Activated naive CD8-positive, alpha-beta T cell treated with anti-CD3 and anti-CD28 coated beads, Interleukin-2, amount 50 U/mL, for 16 hours (primary cell): ENCODE data around the gene RAD51B.

Experiments
- DNase-seq: peaks from one replicate; pipeline ENCODE4 v3.0.0-alpha.2; 2020; ENCODE audit warnings: low read depth, low spot score

Gene RAD51B

GRCh38 chr14:68458840-68459469 lies 639.4 kb downstream of the RAD51B start:
- no peak for DNase-seq

- DNase-seq: no peak
Measured at GRCh38 chr14:68459480-68460136, 640.0 kb downstream of the RAD51B start.

GRCh38 chr14:68460541-68460940 lies 641.0 kb downstream of the RAD51B start:
- DNase-seq: no peak

GRCh38 chr14:68461086-68461485 lies 641.5 kb downstream of the RAD51B start:
- DNase-seq: no peak

- DNase-seq: no peak
Measured at GRCh38 chr14:68462683-68463082, 643.1 kb downstream of the RAD51B start.

- no peak for DNase-seq
Measured at GRCh38 chr14:68463299-68463698, 643.7 kb downstream of the RAD51B start.

- no peak for DNase-seq
Measured at GRCh38 chr14:68463705-68464374, 644.3 kb downstream of the RAD51B start.

- no peak for DNase-seq
Measured at GRCh38 chr14:68464711-68465110, 645.1 kb downstream of the RAD51B start.

GRCh38 chr14:68466491-68466977 lies 647.0 kb downstream of the RAD51B start:
- DNase-seq: no peak

GRCh38 chr14:68467425-68467824 lies 647.8 kb downstream of the RAD51B start:
- no peak for DNase-seq

GRCh38 chr14:68468437-68469207 lies 649.0 kb downstream of the RAD51B start:
- DNase-seq: no peak

GRCh38 chr14:68469208-68469713 lies 649.7 kb downstream of the RAD51B start:
- no peak for DNase-seq

- DNase-seq: no peak
Measured at GRCh38 chr14:68470361-68470760, 650.8 kb downstream of the RAD51B start.

GRCh38 chr14:68471029-68471963 lies 651.7 kb downstream of the RAD51B start:
- no peak for DNase-seq

- no peak for DNase-seq
Measured at GRCh38 chr14:68471964-68472508, 652.5 kb downstream of the RAD51B start.

GRCh38 chr14:68473069-68473468 lies 653.5 kb downstream of the RAD51B start:
- no peak for DNase-seq

GRCh38 chr14:68473794-68474193 lies 654.2 kb downstream of the RAD51B start:
- no peak for DNase-seq

- no peak for DNase-seq
Measured at GRCh38 chr14:68474741-68475140, 655.2 kb downstream of the RAD51B start.

GRCh38 chr14:68475802-68476201 lies 656.2 kb downstream of the RAD51B start:
- DNase-seq: no peak
